ENCODE measurements around the gene VMAC. TPM values are rescaled to one million over a fixed set of nuclear protein-coding genes. Genes with fewer than 3 reads are reported as not detected.

VMAC gene
- total and polyA plus RNA-seq, 2 of the 13 experiments (the other 11 are each of a cell fraction or from before 2014, with no cell fraction given): 2.4 TPM

- TF ChIP-seq ZNF556 (CRISPR knock-in tag; IDR thresholded peaks at IDR 0.05; ENCODE audit: borderline replicate concordance): no peak; the same call in 1 of the 2 replicates
- TF ChIP-seq ZNF678 (CRISPR knock-in tag; IDR thresholded peaks at IDR 0.05): no peak; the same call in 1 of the 2 replicates
- peak; percentile 56; the same call in 1 of the 2 replicates for TF ChIP-seq ZNF639 (CRISPR knock-in tag; conservative IDR thresholded peaks at IDR 0.05)
- TF ChIP-seq CCDC6 (CRISPR knock-in tag; IDR thresholded peaks at IDR 0.05): 0 out of 2 replicates have a peak, but pooled peaks have one; percentile 33
- TF ChIP-seq MYC (CRISPR knock-in tag; IDR thresholded peaks at IDR 0.05; ENCODE audit: borderline replicate concordance): no peak
- TF ChIP-seq KAT8 (CRISPR knock-in tag; IDR thresholded peaks at IDR 0.05): peak; percentile 71; the same call in 1 of the 2 replicates
- TF ChIP-seq ZNF710 (CRISPR knock-in tag; IDR thresholded peaks at IDR 0.05; ENCODE audit: borderline replicate concordance): peak; percentile 66; the same call in 1 of the 2 replicates
- no peak for TF ChIP-seq ZFAT (CRISPR knock-in tag; conservative IDR thresholded peaks at IDR 0.05)
- 0 out of 2 replicates have a peak, but pooled peaks have one; percentile 25 for TF ChIP-seq POLR2AphosphoS5 (IDR thresholded peaks at IDR 0.05; ENCODE audit: low read depth, low read length)
- no peak for TF ChIP-seq WIZ (CRISPR knock-in tag; IDR thresholded peaks at IDR 0.05)
- no peak for TF ChIP-seq ZNF20 (CRISPR knock-in tag; IDR thresholded peaks at IDR 0.05)
- TF ChIP-seq AFF4 (CRISPR knock-in tag; IDR thresholded peaks at IDR 0.05): no peak; the same call in 1 of the 2 replicates
- TF ChIP-seq ZNF841 (CRISPR knock-in tag; IDR thresholded peaks at IDR 0.05; ENCODE audit: borderline replicate concordance): no peak
- TF ChIP-seq HNRNPH1 (optimal IDR thresholded peaks at IDR 0.05; ENCODE audit: low read depth, low read length): no peak
- TF ChIP-seq ZBTB7B (CRISPR knock-in tag; IDR thresholded peaks at IDR 0.05): peak; percentile 94
- no peak for TF ChIP-seq CHD4 (IDR thresholded peaks at IDR 0.05; ENCODE audit: borderline replicate concordance, low read length)
- no peak for TF ChIP-seq ATM (IDR thresholded peaks at IDR 0.05; ENCODE audit: borderline replicate concordance)
- no peak for TF ChIP-seq HMG20B (CRISPR knock-in tag; conservative IDR thresholded peaks at IDR 0.05)
- no peak for TF ChIP-seq MIER2 (CRISPR knock-in tag; IDR thresholded peaks at IDR 0.05)
- TF ChIP-seq ZNF549 (CRISPR knock-in tag; IDR thresholded peaks at IDR 0.05): no peak
- TF ChIP-seq RXRA (CRISPR knock-in tag; IDR thresholded peaks at IDR 0.05): peak; percentile 40; the same call in 1 of the 2 replicates
- no peak for TF ChIP-seq TRIM24 (CRISPR knock-in tag; IDR thresholded peaks at IDR 0.05)
- no peak for TF ChIP-seq SMARCE1 (IDR thresholded peaks at IDR 0.05; ENCODE audit: borderline replicate concordance)
Observed at GRCh38 chr19:5908773-5909442, 4.2 kb downstream of the VMAC start (continued).
